Right lobe of liver (tissue), 4 donors: ENCODE data around the gene AIG1.

Experiments used
- POLR2A ChIP-seq: fragments of 450-650 bp; IDR thresholded peaks from one replicate; pipeline ENCODE4 v1.6.1; 2017; ENCODE audit warnings: antibody characterized with exemption, mild to moderate bottlenecking
- TF ChIP-seq, protein P1 (sequence below), 4 donors: fragments of 200-600 bp in 3 of 4; fragments of 450-650 bp in 1 of 4; IDR thresholded peaks; one replicate each; pipeline versions ENCODE4 v1.5.1 to v1.8.0; 2016 to 2022; ENCODE audit warnings: antibody characterized with exemption in 4 of 4, mild to moderate bottlenecking in 2 of 4
- donor health status: DM: no; HTN: no; CAD: no.
- donor health status: DM: no; HTN: no; CAD: no.
- donor health status: DM: no; HTN: yes; CAD: no.

DNA sequence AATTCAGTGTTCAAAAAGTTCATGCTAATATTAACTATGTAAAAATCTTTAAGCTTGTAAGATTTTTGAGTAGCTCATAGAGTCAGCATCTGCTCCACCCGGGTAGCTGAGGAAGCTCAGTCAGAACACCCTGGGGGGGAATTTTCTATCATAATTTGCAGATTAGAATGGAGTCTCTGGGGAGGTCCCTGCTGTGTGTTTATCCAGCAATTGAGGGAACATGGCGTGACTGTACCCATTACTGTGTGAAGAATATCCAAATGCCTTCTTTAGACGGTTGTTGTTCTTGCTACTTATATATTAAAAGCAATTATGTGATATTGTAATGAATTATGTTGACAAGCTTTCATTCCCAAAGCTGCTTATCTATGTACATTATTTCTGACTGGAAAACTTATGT, 64.8 kb downstream of the AIG1 start:
- TF ChIP-seq, protein P1, sequence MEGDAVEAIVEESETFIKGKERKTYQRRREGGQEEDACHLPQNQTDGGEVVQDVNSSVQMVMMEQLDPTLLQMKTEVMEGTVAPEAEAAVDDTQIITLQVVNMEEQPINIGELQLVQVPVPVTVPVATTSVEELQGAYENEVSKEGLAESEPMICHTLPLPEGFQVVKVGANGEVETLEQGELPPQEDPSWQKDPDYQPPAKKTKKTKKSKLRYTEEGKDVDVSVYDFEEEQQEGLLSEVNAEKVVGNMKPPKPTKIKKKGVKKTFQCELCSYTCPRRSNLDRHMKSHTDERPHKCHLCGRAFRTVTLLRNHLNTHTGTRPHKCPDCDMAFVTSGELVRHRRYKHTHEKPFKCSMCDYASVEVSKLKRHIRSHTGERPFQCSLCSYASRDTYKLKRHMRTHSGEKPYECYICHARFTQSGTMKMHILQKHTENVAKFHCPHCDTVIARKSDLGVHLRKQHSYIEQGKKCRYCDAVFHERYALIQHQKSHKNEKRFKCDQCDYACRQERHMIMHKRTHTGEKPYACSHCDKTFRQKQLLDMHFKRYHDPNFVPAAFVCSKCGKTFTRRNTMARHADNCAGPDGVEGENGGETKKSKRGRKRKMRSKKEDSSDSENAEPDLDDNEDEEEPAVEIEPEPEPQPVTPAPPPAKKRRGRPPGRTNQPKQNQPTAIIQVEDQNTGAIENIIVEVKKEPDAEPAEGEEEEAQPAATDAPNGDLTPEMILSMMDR (IDR thresholded peaks at IDR 0.05) = no peak
- TF ChIP-seq POLR2A = no peak
